Activated T-cell treated with anti-CD3 and anti-CD28 coated beads for 1 hour (primary cell): ENCODE results near the gene SSTR5.
"Not testable (repeated sequence)": the region's sequence is repeated elsewhere in the genome, so short reads cannot be mapped to it uniquely, and the experiment has no call there.

Experiments
- DNase-seq: peaks from one replicate; pipeline ENCODE4 v3.0.0-alpha.2; 2020; ENCODE audit warnings: low read depth

Gene SSTR5

DNA sequence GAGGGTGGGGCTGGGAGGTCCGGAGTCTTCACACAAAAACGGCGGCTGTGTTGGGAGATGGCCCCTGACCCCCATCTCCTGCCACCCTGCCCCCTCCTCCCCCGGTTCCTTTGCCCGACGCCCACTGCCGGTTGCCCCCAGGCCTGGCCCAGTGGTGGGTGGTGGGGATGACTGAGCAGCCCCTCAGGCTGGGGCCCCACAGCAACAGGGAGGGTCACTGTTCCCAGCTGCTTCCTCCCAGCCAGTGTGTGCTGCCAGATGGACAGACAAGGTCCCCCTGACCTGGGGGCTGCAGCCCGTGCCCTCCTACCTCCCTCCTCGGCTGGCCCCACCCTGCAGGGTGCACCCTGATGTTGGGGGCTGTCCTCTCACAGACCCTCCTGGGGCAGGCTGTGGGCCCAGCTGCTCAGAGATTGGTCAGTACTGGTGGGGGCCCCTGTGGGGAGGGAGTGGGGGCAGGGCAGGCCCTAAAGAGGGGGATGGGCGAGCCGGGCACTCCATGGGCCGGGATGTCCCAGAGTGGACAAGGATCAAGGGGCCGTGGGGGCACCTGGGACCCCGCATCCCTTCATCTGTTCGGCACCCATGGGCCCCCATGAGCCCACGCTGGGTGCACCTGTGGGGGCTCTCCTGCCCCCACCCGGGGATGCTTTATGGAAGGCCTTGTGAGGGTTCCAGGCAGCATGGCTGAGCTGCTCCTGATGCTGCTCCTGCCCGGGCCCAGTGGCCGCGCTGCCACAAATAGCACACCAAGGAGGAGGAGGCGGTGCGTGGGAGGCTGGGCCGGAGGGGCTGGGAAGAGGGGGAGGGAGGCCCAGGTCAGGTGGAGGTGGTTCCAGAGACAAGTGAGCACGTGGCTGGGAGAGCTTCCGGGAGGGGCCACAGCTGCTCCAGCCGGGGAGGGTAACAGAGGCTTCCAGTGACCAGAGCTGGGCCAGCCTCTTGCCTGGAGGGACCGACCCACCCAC lies 18.4 kb downstream of the SSTR5 start:
- no peak for DNase-seq

DNA sequence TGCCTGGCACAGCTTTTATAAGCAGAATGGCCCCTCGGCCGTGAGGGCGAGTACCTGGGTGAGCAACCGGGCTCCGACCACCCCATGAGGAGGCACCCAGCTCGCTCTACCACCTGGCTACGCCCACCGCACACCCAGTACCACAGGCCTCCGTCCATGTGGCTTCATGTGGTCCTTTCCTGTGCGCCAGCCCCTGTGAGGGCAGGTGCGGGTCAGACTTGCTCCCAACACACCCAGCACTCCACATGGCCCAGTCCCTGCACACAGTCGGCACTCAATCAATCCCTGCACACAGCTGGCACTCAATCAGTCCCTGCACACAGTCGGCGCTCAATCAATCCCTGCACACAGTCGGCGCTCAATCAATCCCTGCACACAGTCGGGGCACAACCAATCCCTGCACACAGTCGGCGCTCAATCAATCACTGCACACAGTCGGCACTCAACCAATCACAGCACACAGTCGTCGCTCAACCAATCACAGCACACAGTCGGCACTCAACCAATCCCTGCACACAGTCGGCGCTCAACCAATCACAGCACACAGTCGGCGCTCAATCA lies 19.5 kb downstream of the SSTR5 start:
- no peak for DNase-seq

DNA sequence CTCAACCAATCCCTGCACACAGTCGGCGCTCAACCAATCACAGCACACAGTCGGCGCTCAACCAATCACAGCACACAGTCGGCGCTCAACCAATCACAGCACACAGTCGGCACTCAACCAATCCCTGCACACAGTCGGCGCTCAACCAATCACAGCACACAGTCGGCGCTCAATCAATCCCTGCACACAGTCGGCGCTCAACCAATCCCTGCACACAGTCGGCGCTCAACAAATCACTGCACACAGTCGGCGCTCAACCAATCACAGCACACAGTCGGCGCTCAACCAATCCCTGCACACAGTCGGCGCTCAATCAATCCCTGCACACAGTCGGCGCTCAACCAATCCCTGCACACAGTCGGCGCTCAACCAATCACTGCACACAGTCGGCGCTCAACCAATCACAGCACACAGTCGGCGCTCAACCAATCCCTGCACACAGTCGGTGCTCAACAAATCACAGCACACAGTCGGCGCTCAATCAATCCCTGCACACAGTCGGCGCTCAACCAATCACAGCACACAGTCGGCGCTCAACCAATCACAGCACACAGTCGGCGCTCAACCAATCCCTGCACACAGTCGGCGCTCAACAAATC lies 20.2 kb downstream of the SSTR5 start:
- not testable (repeated sequence) for DNase-seq

DNA sequence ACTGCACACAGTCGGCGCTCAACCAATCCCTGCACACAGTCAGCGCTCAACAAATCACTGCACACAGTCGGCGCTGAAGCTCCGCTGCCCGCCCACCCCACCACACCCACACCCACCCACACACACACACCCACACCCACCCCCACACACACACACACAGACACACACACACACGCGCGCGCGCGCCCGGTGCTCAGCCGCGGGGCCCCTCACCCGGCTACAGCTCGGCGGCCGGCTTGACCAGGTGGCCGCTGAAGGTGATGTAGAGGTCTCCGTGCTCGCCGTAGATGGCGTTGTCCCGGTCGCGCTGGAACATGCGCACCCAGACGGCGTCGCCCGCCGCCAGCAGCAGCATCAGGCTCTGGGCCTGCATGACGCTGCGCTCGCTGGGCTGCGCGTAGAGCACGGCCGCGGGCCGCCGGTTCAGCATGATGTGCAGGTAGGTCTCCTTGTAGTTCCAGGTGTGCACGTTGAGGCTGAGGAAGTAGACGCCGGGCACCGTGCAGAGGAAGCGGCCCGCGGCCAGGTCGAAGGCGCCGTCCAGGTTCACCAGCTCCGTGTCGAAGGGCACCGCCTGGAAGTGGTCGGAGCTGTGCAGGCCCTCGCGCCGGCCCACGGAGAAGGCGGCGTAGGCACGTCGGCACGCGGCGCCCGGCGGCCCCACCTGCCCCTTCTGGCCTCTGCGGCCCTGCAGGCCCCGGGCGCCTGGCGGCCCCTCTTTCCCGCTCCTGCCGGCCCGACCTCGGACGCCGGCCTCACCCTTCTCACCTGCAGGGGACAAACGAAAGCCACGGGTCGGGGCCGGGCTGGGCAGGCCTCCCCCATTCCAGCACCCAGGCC lies 21.0 kb downstream of the SSTR5 start:
- DNase-seq = no peak

DNA sequence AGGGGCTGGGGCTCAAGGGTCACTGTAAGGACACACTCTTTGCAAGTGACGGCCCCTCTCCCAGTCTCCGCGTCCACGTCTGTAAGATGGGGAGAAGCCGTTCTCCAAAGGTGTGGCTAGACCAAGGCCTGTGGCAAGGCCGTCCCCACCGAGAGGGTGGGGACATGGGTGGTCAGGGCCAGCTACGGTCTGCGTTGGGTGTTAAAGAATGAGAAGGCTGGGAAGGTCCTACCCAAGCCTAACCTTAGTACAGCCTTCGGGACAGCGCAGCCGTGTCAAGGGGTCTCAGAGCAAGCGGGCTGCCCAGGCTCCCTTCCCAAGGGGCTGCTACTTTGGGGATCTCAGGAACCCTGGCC lies 21.6 kb downstream of the SSTR5 start:
- DNase-seq = no peak

DNA sequence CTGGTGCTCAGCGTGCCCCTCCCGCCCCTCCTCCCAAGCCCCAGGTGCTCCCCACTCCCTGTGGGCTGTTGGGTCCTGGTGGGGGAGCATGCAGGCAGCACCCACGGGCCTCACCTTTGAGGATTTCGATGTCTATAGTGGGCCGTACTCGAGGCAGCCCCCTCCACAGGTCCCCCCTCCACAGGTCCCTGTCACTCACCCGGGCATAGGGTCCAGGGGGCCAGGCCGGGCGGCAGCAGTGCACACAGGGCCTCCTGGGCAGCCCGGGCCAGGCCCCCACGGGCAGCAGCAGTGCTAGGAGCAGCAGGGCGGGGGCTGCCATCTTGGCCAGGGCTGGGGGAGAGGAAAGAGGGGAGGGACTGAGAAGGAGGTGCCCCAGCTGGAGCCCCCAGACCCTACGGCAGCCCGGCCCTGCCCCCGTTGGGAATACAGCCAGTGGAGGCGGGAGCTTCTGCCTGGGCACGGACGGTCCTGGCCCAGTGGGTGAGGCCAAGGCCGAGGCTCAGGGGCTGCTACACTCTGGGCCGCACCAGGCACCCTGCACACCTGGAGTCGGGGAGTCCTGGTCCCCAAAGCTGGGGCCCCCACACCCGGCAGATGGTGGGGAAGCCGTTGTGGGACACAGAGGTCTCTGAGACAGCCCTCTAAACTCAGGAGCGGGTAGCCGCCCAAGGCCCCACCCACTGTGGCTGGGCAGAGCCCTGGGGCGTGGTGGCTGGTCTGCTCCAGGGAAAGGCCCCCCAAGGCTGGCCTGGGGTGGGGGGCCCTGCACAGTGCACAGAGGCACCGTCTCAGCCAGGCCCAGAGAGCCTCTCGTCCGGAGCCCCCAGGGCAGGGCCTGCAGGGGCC lies 22.3 kb downstream of the SSTR5 start:
- DNase-seq = no peak

DNA sequence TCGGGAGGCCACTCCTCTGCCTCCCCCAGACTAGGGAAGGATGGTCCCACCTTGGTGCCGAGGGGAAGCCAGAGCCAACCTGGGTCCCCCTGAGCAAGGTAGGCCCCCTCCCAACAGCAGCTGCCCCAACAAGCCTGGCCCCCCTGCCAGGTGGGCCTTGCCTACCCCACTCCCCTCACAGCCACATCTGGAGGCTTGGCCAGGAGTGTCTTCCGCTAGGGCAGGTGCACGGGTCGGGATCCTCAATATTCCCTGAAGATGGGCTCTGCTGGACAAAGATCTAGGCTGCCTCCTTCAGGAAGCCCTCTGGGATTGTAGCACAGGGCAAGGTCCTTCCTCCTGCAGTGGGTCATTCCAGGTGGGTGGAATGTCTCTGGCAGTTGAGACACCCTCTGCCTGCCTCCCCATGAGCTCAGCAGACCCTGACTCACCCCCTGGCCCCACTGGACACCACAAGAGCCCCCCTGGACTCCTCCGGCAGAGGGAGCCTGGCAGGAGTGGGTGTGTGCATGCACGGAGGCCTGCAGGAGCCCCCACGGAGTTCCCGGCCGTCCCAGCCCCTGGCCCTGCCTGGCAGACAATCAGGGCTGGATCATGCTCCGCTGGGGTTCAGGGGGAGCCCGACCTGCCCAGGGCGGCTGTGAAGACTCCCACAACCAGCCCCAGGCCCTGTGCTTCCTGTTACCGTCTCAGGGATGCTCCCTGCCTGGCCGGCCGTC lies 23.1 kb downstream of the SSTR5 start:
- no peak for DNase-seq

DNA sequence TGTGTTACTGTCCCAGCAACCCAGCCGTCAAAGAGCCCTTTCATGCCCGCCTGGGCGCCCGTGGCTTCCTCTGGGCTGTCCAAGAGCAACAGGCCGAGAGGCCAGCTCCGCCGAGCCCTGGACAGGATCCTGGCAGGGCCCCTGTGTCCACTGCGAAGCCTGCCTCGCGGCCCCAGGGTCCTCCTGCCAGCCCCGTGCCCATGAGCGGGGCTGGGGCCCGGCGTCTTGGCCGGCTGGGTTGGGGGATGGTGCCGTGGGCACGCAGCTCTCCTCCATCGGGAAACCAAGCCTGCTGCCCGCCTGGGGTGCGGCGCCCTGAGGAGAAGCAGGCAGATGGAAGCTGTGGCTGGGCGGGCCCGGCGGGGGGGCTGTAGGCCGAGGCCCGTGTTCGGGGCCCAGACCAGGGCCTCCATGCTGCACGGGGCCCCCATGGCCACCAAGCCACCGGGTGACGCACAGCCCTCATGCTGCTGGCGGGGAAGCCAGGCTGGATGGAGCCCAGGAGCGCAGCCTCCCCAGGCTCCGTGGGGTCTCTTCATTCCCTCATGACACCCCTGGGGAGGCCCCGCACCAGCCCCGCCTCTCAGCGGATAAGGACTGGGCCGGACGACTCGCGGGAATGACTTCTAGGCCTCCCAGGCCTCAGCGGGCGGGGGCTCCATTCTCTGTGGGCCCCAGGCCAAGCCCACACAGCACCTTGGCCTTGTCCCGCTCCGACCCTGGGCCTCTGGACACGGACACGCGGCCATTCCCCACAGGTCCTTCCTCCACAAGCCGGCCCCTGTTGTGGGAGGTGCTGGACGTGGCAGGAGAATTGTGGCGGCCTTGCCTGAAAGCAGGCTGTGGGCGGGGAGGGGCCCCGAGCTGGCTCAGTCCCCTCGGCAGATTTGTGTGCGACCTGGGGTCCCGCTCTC lies 23.9 kb downstream of the SSTR5 start, which contains the start of gene C1QTNF8:
C1QTNF8 (minus strand) TSS at position 76 of the 914 bp plus-strand sequence. CDS start 1,322 bp downstream, outside the sequence.
- no peak for DNase-seq

DNA sequence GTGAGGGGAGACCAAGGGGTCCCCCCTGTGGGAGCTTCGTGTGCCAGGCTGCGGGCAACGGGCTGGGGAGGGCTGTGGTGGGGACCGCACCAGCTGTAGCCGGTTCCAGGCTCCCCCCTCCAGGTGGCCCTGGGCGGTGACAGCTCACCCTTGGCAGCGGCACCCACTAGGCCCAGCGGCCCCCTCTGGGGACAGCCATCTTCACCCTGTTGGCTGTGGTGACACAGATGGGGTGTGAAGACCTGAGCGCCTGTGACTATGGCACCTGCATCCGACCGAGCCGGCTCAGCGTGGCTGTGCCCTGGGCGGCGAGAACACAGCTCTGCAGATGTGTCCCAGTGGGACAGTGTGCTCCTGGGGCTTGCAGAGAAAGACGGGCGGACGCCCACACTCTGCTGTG lies 24.6 kb downstream of the SSTR5 start:
- DNase-seq = no peak

DNA sequence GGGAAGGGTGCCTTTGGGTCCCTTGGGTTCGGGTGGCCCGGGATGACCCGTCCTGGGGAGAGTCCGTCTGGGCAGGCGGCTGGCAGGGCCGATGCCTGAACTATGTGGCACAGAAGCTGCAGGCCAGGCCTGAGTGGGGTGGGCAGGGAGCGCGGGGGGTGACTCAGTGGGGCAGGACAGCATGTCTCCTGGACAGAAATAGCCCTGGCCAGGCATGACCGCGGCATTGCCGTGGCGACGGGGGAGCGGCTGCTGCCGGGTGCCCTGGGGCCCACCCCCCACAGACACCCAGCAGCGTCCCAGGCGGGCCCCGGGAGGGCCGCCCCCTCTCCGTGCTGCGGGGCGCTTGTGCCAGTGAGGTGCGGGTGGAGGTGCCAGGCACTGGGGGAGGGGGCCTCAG lies 25.3 kb downstream of the SSTR5 start:
- no peak for DNase-seq

DNA sequence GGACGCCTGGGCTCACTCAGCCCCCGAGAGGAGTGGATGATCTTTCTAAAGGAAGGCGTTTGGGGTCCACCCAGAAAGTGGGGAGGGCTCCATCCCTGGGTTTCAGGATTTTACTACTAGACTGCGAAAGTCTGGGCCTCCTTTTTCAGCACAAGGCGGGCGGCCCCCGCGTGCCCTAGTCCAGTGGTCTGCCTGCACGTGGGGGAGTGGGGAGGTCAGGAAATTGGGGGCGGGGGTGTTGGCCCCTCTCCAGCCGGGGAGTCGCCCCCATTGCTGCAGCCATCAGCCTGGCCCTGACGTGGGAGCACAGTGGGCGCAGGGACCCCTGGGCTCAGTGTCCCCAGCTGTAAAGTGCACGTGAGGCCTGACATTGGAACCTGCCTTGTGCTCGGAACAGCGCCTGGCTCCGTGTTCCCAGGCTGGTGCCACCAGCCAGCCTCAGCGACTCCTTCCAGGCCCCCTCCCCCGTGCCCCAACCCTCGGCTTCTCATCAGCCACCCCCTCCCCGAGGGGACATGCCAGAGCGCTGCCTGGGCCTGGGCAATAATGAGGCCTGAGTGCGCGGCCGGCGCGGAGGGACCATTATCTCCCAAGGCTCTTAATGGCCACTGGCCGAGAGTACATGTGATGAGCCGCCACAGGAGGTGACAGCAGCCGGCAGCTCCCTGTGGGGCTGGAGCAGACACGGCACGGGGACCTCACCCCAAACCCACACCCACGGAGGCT lies 25.9 kb downstream of the SSTR5 start:
- no peak for DNase-seq

DNA sequence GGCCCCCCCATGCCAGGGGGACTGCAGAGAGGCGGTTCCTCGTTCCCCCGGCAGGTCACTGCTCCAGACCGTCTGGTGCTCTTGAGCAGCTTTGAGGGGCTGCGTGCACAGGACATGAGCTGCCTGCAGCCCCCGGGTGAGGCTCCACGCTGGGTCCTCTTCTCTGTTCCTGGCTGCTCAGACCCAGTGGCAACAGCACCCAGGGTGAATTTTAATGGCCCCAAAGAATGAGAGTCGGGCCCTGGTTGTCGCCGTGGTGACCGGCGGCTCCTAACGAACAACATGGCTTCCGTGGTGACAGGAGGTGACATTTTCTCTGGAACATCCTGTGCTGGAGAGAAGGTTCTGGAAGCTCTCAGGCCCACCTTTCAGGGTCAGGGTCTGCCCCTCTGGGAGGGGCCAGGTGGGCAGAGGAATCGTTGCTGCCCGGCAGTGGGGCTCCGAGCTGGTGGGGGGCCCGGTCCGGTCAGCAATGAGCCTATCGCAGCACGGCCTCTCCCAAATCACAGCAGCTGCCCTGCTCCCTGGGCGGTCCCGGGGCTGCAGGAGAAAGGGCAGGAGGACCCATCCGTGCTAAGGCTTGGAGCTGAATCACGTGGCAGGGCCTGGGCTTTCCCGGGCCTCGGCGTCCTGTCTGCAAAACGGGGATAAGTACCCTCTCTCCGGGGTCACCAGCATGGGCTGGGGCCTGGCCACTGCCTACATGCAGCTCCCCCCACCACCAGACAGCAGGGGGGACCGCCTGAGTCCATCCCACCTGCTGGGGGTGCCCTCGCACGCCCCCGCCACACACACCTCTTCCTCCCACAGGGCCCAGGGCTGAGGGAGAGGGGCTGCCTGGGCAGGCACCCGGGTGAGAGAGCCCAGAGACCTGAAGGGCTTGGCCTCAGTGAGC lies 26.9 kb downstream of the SSTR5 start:
- no peak for DNase-seq

DNA sequence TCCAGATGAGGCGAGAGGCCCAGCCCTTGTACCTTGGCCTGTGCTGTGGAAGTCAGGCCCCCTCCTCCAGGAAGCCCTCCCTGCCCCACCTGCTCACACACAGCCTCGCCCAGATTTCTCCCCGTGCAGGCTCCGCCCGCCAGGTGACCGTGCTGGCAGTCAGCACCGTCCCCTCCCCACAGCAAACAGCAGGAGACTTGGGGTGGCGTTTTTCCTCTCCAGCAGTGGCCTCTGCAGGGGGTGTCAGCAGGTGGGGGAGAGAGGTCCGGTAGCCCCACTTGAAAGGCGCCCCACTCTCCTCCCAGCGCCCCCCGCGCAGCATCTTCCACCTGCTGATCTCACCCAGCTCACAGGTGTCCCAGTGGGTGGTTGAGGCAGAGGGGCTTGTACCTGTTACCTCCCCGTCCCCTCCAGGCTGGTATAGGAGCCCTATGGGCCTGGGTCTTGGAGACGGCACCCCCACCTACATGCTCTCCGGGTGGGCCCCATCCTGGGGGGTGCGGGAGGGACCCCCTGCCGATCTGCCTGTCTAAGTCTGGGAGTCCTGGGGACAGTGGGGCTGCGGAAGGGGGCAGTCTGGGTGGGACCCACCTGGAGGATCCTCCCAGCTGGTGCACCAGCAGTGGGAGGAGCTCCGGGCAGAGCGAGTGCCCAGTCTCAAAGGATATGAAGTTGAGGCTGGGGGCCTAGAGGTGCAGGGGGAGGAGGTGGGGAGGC lies 27.7 kb downstream of the SSTR5 start:
- DNase-seq = no peak

DNA sequence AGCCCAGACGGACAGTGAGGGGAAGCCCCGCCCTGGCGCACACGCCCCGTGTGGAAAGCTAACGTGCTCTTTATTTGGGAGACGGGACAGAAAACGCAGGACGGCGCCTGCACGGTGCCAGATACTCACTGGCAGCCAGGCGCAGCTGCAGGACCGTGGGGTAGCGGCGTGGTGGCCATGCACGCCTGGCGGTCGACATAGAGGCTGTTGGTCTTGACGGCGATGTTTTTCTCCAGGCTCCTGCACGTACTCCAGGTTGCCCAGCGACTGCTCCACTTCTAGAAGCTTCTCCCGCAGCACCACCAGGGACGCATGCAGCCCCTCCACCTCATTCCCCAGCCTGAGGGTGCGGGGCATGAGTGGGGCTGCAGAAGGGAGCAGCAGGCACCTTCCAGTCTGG lies 28.6 kb downstream of the SSTR5 start:
- no peak for DNase-seq

DNA sequence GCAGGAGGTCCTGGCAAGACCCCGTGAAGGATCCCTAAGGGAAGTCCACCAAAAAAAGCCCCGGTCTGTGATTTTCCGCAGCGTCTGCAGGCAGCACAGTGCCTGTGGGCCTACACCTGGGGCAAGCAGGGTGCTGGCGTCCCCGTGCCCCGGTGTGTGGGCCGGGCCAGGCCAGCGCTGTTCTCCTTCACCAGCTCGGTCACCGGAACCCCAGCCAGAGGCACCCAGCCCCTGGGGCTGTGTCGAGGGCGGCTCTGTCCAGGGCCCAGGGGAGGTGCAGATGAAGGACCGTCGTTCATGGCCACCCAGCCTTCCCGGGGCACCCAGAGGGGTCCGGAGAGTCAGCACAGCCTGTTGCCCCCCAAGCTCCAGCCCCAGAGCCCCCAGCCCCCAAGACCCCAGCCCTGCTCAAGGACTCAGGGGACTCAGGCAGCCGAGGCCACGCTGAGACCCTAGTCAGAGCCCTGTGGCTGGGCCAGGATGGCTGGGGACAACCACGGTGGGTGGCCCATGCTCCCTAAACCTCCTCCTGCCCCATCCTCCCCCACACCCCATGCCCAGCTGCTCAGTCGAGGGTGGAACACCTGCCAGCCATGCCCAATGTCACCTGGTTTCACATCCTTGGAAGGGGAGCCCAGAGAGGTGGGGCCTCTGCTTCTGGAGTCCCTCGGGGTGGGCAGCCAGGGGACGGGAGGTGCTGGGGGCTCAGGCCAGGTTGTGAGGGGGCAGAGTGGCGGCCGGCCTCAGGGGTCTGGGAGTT lies 29.2 kb downstream of the SSTR5 start:
- no peak for DNase-seq

DNA sequence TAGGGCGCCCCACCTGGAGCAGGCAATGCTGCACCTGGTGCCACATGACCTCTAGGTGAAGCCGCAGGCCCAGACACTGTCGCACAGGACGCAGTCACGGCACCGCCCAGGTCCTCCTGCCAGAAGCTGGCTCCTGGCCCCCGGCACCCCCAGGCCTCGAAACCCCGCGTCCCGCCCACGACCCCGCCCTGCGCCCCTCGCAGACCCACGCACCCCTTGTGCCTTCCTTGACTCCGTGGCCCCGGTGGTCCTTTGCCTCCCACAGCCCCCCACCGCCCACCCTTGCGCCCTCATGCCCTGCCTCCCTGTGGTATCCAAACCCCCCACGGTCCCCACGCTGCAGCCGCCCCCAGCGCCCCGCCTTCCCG lies 29.8 kb downstream of the SSTR5 start:
- no peak for DNase-seq
